Thyroid gland (tissue), 4 donors: Measurements from ENCODE around the gene KRT38. TPM values are rescaled to one million over a fixed set of nuclear protein-coding genes. Genes with fewer than 3 reads are reported as not detected.

Experiments used
- DNase-seq, 2 donors: peaks; one replicate each; pipeline ENCODE4 v3.0.0-alpha.2; 2019
- H3K27ac ChIP-seq, 3 donors: fragments of 200-600 bp; sonication (generic); 1 replicate in 2 of 3; 2 replicates in 1 of 3; pipeline ENCODE4 v1.5.1; 2016 to 2019; ENCODE audit warnings: mild to moderate bottlenecking in 1 of 3, moderate library complexity in 1 of 3
- H3K27me3 ChIP-seq: fragments of 200-600 bp; sonication (generic); one replicate; pipeline ENCODE4 v1.5.1; 2019
- H3K36me3 ChIP-seq, 2 donors: fragments of 200-600 bp; sonication (generic); one replicate each; pipeline ENCODE4 v1.5.1; 2016 to 2019
- H3K4me1 ChIP-seq, 2 donors: fragments of 200-600 bp; sonication (generic); one replicate each; pipeline ENCODE4 v1.5.1; 2017 to 2019
- H3K4me3 ChIP-seq, 3 donors: fragments of 200-600 bp; sonication (generic); replicated peaks in 1 of 3; 1 replicate in 2 of 3; 2 replicates in 1 of 3; pipeline ENCODE4 v1.5.1; 2016; ENCODE audit warnings: mild to moderate bottlenecking in 1 of 3
- H3K9me3 ChIP-seq: fragments of 200-600 bp; sonication (generic); one replicate; pipeline ENCODE4 v1.5.1; 2017
- CTCF ChIP-seq, 6 experiments: fragments of 200-600 bp in 3 of 6; fragments of 450-650 bp in 3 of 6; sonication (generic) in 3 of 6; IDR thresholded peaks; one replicate each; pipeline ENCODE4 v1.5.1; 2016 to 2019; ENCODE audit warnings: antibody characterized with exemption in 6 of 6, mild to moderate bottlenecking in 2 of 6, inconsistent platforms in 1 of 6, moderate library complexity in 1 of 6
- POLR2A ChIP-seq, 2 donors: fragments of 450-650 bp; IDR thresholded peaks; one replicate each; pipeline ENCODE4 v1.6.1; 2017; ENCODE audit warnings: antibody characterized with exemption in 2 of 2, mild to moderate bottlenecking in 2 of 2, moderate library complexity in 1 of 2
- WGBS, 2 donors: methylation state at CpG; one replicate each; pipeline ENCODE4 v1.1.5; 2017; 5-methylcytosine and 5-hydroxymethylcytosine counted together
- intact Hi-C: fragments of 100-400 bp; cut with DNase I; formaldehyde crosslinking; loops from one replicate; pipeline ENCODE4 v1.15.1; 2023
- total RNA-seq, 4 donors: library from RNA; depleted of rRNA; stranded (reverse); fragments of >200 nt; gene quantifications; one replicate each; pipeline ENCODE4 v1.2.3, GENCODE V29; 2016

Gene KRT38
- total RNA-seq, 4 donors from 2014 or later, result not detected

DNA sequence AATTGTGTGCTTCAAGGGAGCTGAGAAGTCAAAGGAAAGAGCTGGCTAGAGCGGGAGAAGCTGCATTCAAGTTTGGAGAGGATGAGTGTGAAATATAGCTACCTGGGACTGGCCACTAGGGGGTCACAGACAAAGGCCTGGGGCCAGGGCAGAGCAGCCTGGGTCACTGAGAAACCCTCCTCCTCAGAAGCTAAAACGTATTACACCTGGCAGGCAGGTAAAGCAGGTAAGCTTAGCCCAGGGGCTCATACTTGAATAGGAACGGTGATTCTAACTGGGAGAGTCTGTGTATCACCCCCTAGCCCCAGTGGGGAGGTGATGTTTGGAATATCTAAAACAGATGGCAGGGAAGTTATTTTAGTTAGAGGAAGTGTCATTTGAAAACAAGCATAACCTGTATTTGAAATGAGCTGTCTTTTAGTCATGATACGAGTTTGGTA lies 23.2 kb downstream of the KRT38 start:
- TF ChIP-seq CTCF (IDR thresholded peaks at IDR 0.05), result peak in 2 of 6 experiments; percentile 20 to 22
- no peak for TF ChIP-seq POLR2A (IDR thresholded peaks at IDR 0.05)
- intact Hi-C loops, result no loop called here

DNA sequence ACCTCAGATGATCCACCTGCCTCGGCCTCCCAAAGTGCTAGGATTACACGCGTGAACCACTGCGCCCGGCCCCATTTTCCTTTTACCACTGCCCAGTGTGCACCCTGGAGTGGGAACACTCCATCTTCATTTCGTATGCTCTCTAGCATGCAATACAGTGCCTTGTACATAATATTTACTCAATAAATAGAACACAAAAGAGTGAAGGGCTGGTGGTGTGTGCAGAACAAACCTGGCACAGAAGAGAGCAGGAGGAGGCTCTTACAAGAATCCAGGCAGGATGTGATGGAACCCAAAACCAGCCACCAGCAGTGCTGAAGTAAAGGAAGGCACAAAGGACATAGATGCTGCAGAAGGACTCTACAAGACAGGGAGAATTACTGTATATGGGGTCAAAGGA lies 23.7 kb downstream of the KRT38 start:
- no peak for TF ChIP-seq CTCF (IDR thresholded peaks at IDR 0.05)
- TF ChIP-seq POLR2A (IDR thresholded peaks at IDR 0.05), result no peak
- 87% methylated on average over 6 of the region's 6 CpGs for WGBS, 2 donors
- intact Hi-C loops, result no loop called here
- Histone ChIP-seq H3K4me1 (peaks cover 0 to 14% of the 10 kb centered on the region in 2 donors), H3K27ac (no peak overlapping the region), H3K36me3 (no peaks in the 10 kb centered on the region), H3K9me3 (no peaks in the 10 kb centered on the region), H3K27me3 (no peaks in the 10 kb centered on the region), H3K4me3 (no peak overlapping the region)
- DNase-seq, result no peak

More for the DNA sequence above, 23.2 kb downstream of the KRT38 start:
- peaks cover 0 to 14% of the 10 kb centered on the region in 2 donors for H3K4me1 ChIP-seq
- no peak for DNase-seq
- no peaks in the 10 kb centered on the region for H3K36me3 ChIP-seq
- H3K4me3 ChIP-seq, result no peak overlapping the region
- H3K9me3 ChIP-seq, result no peaks in the 10 kb centered on the region
- WGBS, 2 donors, result 59 to 71% methylated on average over 4 of the region's 4 CpGs
- H3K27me3 ChIP-seq, result no peaks in the 10 kb centered on the region
- no peak overlapping the region for H3K27ac ChIP-seq

GRCh38 chr17:41416479-41416878 lies 24.3 kb downstream of the KRT38 start:
- intact Hi-C loops, result no loop called here
- 86 to 87% methylated on average over 5 of the region's 5 CpGs for WGBS, 2 donors

GRCh38 chr17:41415833-41416335 lies 24.9 kb downstream of the KRT38 start:
- 75 to 79% methylated on average over 3 of the region's 3 CpGs for WGBS, 2 donors
- peak; percentile 7 to 13 for DNase-seq
- H3K27ac ChIP-seq, result no peak overlapping the region
- peaks cover 0 to 14% of the 10 kb centered on the region in 2 donors for H3K4me1 ChIP-seq
- H3K9me3 ChIP-seq, result no peaks in the 10 kb centered on the region
- no peak overlapping the region for H3K4me3 ChIP-seq
- intact Hi-C loops, result no loop called here
- no peak for TF ChIP-seq CTCF (IDR thresholded peaks at IDR 0.05)
- no peak for TF ChIP-seq POLR2A (IDR thresholded peaks at IDR 0.05)
- no peaks in the 10 kb centered on the region for H3K36me3 ChIP-seq
- H3K27me3 ChIP-seq, result no peaks in the 10 kb centered on the region

More at GRCh38 chr17:41416479-41416878, 24.3 kb downstream of the KRT38 start:
- H3K27me3 ChIP-seq, result no peaks in the 10 kb centered on the region
- TF ChIP-seq CTCF (IDR thresholded peaks at IDR 0.05) (no peak), POLR2A (IDR thresholded peaks at IDR 0.05) (no peak)
- peaks cover 0 to 14% of the 10 kb centered on the region in 2 donors for H3K4me1 ChIP-seq
- H3K27ac ChIP-seq, result no peak overlapping the region
- H3K4me3 ChIP-seq, result no peak overlapping the region
- H3K9me3 ChIP-seq, result no peaks in the 10 kb centered on the region
- DNase-seq, result no peak
- H3K36me3 ChIP-seq, result no peaks in the 10 kb centered on the region

DNA sequence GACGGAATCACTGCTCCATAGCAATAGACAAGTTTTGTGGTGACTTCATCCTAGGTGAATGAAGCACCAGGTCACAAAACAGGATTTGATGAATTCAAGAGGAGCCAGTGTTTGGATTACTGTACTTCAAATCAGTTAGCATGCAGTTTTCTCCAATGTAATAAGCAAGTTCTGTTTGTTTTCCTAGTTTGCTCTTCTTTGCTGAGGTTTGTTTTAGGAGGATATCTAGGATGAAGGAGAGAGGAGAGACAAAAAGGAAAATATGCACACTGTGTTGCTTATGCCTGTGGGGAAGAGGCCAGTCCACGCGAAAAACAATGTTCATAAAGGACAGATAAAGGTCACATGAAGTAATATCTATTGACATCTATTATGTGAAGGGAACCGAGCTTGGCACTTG lies 25.4 kb downstream of the KRT38 start:
- Histone ChIP-seq H3K27me3 (no peaks in the 10 kb centered on the region), H3K9me3 (no peaks in the 10 kb centered on the region), H3K27ac (no peak overlapping the region), H3K4me1 (peaks cover 0 to 14% of the 10 kb centered on the region in 2 donors), H3K4me3 (no peak overlapping the region), H3K36me3 (no peaks in the 10 kb centered on the region)
- WGBS, 2 donors, result 78 to 80% methylated on average over 4 of the region's 4 CpGs
- intact Hi-C loops, result no loop called here
- no peak for TF ChIP-seq POLR2A (IDR thresholded peaks at IDR 0.05)
- no peak for TF ChIP-seq CTCF (IDR thresholded peaks at IDR 0.05)
- DNase-seq, result no peak
